Measurements from ENCODE around the gene TPK1.
"Not testable (repeated sequence)": the region's sequence is repeated elsewhere in the genome, so short reads cannot be mapped to it uniquely, and the experiment has no call there.

TPK1 gene

DNA sequence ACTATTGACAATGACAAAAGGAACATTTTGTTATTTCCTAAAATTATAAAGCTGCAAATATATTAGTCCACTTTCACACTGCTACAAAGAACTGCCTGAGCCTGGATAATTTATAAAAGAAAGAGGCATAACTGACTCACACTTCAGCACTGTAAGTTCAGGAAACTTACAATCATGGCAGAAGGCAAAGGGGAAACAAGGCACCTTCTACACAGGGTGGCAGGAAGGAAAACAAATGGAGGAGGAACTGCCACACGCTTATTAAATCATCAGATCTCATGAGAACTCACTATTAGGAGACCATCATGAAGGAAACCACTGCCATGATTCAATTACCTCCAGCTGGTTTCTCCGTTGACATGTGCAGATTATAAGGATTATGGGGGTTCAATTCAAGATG is 203.1 kb downstream of the TPK1 start:
- no peak for DNase-seq (ENCODE audit: low read depth in 2 of 2)

DNA sequence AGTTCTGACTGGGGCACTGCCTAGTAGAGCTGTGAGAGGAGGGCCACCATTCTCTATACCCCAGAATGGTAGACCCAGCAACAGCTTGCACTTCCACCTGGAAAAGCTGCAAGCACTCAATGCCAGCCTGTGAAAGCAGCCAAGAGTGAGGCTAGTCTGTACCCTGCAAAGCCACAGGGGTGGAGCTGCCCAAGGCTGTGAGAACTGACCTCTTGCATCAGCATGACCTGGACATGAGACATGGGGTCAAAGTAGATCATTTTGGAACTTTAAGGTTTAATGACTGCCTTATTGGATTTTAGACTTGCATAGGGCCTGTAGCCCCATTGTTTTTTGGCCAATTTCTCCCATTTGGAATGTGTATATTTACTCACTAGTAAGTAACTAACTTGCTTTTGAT is 206.3 kb downstream of the TPK1 start:
- DNase-seq (ENCODE audit: low read depth in 2 of 2) = no peak

DNA sequence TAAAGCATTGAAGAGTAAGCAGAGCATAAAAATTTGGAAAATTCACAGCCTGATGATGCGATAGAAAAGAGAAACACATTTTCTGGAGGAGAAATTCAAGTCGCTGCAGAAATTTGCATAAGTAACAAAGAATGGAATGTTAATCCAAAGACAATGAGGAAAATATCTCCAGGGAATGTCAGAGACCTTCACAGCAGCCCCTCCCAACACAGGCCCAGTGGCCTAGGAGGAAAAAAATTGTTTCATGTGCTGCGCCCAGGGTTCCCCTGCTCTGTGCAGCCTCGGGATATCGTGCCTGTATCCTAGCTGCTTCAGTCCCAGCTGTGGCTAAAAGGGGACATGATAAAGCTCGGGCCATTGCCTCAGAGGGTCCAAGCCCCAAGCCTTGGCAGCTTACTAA is 206.8 kb downstream of the TPK1 start:
- DNase-seq (ENCODE audit: low read depth in 2 of 2) = no peak

DNA sequence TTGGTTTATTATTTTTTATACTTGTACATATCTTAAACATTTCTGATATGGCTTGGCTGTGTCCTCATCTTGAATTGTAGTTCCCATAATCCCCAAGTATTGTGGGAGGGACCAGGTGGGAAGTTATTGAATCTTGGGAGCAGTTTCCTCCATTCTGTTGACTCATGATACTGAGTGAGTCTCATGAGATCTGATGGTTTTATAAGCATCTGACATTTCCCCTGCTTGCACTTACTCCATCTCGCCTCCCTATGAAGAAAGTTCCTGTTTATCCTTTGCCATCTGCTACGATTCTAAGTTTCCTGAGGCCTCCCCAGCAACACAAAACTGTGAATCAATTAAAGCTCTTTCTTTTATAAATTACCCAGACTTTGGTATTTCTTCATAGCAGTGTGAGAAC is 207.7 kb downstream of the TPK1 start:
- DNase-seq (ENCODE audit: low read depth in 2 of 2) = no peak

DNA sequence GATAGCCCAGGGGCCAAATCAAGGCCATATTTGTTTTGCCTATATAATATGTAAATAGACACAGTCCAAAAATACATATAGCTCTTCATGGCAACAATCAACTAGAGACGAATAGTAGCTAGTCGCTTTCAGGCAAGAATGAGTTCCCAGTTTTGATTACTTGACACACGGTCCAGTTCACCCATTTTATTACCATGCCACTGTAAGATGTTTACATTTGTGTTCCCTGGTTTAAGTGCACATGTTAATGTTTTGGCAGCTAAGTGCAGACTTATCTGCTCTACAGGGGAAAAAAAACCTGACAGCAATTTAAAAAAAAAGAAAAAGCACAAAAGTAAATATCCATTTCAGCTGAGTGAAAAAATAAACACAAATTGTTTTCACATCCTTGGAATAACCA is 213.1 kb downstream of the TPK1 start:
- DNase-seq (ENCODE audit: low read depth in 2 of 2) = no peak

DNA sequence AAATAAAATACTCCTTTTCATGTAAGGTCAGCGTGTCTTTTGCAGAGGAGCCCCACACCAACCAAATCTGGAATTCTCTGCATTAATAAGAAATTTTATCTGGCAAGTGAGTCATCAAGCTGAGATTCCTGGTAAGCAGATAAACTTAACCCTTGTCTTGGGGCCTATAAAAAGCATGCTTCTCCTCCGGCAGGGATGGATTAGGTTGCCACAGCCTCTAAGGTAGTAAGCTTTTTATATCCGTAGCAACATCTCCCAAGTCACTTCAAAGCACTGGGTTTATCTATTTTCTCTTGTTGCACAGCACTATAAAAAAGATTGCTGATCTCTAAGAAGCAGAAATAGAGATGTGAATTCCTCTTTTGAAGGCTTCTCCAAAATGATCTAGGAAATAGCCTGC is 229.6 kb downstream of the TPK1 start:
- no peak for DNase-seq (ENCODE audit: low read depth in 2 of 2)

DNA sequence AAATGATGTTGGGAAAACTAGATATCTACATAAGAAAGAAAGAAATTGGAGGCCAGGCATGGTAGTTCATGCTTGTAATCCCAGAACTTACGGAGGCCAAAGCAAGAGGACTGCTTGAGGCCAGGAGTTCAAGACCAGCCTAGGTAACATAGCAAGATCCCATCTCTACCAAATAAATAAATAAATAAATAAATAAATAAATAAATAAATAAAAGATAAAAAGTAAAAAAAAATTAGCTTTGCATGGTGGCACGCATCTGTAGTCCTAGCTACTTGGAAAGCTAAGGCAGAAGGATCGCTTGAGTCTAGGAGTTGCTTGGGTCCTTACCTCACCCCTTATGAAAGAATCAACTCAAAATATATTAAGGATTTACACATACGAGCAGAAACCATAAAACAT is 238.9 kb downstream of the TPK1 start:
- no peak for DNase-seq (ENCODE audit: low read depth in 2 of 2)

DNA sequence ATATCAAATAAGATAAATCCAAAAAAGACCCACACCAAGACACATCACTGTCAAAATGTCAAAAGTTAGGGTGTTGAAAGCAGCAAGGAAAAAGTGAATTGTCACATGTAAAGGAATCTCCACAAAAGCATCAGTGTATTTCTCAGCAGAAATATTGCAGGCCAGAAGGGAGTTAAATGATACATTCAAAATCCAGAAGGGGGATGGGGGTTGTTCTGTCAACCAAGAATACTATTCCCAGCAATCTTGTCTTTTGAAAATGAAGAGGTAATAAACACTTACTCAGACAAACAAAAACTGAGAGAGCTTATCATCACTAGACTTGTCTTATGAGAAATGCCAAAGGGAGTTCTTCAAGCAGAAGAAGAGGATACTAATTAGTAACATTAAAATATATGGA is 241.3 kb downstream of the TPK1 start:
- no peak for DNase-seq (ENCODE audit: low read depth in 2 of 2)

DNA sequence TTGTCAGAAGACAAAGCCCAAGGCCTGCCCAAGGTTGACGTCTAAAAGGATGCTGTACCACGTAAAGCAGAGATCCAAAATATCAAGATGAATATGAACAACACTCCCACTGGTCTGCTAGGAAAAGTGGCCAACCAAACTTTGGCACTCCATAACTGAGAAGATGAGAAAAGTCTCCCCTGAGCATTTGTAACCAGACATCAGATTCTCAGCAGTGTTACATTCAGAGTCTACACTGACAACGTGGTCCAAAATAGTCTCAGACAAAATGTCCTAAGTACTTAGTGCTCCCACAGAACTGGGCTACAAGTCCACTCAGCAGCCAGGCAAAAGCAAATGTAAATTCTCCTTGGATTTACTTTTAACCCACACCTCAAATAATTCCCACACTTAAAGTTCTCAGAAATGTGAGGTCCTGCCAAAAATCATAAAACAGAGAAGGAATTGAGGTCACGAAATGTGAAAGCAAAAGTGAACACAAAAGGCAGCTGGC is 247.2 kb downstream of the TPK1 start:
- DNase-seq (ENCODE audit: low read depth in 2 of 2) = no peak

DNA sequence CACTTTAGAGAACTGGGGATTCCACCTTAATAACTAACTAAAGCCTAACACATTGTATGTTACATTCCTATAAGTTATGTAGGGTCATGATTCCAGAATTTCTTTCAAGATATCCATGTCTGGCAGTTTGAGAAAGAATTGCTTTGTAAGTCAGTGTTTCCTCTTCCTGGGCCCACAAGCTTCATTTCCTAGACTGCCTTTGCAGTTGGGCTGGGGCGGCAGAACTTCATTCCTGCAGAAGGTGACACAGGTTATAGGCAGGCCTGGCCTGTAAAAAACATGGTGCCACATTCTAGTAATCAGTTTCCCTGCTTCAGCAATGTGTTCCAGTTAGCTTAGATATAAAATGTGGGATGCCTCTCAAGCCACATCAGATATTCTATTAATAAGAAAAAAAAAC is 248.2 kb downstream of the TPK1 start:
- DNase-seq (ENCODE audit: low read depth in 2 of 2) = no peak

DNA sequence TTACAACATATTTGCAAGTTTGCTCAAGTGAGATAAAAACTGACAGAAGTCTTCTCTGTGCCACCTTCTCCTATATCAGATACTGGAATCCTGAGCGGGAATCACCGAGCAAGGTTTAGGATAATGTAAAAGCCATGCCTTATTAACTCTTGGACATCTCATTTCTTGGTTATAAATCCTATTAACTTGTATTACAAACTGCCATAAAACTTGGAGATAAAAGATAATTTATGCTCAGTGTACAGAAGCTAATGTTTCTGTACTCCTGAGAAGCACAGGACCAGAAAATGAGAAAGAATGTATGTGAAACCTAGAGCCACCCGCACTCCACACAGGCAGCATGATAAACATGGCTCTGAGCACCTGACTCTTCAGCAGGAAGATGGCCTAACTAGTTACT is 251.1 kb downstream of the TPK1 start:
- no peak for DNase-seq (ENCODE audit: low read depth in 2 of 2)

DNA sequence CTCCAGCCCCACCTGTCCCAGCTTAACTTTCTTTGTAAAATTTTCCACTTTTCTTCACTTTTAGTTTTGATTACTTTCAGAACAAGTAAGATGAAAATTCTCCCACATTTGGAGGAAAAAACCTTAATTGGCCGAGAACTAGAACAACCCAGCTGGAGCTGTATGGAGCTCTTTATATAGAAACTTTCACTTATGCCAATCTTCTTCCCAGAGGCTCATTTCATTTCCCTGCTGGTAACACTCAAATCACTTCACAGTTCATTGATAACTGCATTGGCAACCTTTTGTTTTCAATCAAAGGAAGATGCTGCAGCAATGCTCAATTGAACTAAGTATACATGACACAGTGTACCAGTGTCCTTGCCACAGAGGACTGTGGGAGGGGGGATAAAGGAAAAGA is 256.2 kb downstream of the TPK1 start:
- DNase-seq (ENCODE audit: low read depth in 2 of 2) = no peak

DNA sequence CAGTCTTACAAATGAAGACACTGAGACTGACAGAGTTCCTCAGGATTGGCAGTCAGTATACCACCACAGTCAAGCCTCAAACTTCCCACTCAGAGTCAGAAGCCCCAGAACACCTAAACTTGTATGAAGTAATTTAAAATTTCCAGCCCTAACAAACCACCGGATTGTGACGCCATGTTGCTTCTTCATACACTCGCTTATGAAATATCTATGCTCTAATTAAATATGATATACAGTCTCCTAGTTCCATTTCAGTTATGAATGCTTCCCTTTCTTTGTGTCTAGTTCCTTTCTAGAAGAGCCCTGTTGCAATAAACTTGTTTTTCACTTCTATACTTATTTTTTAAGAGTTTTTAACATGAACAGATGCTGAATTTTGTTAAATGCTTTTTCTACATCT is 260.4 kb downstream of the TPK1 start:
- DNase-seq (ENCODE audit: low read depth in 2 of 2) = no peak

DNA sequence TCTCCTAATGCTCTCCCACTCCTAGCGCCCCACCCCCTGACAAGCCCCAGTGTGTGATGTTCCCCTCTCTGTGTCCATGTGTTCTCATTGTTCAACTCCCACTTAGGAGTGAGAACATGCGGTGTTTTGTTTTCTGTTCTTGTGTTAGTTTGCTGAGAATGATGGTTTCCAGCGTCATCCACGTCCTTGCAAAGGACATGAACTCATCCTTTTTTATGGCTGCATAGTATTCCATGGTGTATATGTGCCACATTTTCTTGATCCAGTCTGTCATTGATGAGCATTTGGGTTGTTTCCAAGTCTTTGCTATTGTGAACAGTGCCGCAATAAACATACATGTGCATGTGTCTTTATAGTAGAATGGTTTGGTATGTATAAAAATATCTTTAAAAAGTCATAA is 261.1 kb downstream of the TPK1 start:
- DNase-seq (ENCODE audit: low read depth in 2 of 2) = not testable (repeated sequence)

DNA sequence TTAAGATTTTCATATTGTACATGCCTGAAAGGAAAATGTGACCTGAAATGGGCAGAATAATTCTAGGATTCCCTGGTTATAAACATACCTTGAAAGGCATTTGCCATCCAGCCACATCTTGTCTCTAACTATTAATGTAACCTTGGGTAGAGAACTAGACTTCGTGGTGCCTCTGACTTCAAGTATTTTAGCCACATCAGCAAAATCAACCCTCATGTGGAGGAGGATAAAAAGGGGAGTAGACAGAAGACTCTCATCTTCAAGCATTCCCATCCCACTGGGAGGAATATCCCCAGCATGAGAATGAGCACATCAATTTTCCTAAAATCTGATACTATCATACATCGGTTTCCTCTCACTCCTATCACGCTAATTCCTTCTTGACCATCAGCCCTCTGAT is 267.6 kb downstream of the TPK1 start:
- no peak for DNase-seq (ENCODE audit: low read depth in 2 of 2)

DNA sequence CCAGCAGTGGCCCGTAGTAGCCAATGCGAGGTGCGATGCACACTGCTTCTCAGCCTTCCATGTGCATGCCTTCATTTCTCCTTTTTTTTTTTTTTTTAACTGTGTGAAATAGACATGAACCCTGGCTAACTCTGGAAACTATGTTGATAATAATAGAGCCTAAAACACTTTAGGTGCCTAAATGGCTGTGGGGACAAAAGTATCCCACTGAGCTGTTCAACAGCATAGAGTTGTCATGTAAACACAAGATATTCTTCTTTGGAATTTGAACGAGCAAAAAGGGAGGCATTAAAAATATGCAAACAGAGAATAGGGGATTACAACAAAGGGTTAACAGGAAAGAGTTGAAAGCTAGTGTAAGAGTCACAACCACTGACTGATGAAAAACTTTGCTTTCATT is 270.3 kb downstream of the TPK1 start:
- DNase-seq (ENCODE audit: low read depth in 2 of 2) = no peak

DNA sequence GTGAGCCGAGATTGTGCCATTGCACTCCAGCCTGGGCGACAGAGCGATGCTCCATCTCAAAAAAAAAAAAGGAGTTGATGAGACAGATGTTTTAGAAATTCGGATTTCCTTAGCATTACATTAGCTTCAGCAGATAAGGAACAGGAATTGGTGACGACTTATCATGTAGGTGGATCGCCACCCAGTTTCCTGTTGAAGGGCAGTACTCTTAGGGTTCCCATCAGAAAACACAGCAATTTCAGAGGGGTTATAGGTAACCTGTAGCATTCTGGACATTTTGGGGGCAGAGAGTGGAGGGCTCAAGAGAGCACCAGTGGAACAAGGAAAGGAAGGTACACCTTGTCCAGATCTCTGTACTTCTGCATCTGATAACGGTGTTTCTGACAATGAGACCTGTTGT is 286.0 kb downstream of the TPK1 start:
- DNase-seq (ENCODE audit: low read depth in 2 of 2) = no peak

DNA sequence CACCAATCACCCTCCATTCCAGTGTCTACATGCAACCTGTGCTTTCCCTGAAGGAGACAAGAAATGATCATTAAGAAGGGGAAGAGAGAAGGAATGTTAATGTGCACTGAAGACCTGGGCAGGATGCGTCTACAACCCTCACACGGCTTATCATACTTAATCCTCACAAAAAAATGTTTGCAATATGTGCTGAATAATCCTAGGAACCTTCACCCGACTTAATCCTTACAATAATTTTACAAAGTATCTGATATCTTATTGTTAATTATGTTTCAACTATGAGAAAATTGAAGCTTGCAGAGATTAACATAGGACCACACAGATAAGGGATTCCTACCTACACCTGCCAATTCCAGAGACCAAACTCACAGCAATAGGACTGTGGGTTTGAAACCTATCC is 287.3 kb downstream of the TPK1 start:
- no peak for DNase-seq (ENCODE audit: low read depth in 2 of 2)

DNA sequence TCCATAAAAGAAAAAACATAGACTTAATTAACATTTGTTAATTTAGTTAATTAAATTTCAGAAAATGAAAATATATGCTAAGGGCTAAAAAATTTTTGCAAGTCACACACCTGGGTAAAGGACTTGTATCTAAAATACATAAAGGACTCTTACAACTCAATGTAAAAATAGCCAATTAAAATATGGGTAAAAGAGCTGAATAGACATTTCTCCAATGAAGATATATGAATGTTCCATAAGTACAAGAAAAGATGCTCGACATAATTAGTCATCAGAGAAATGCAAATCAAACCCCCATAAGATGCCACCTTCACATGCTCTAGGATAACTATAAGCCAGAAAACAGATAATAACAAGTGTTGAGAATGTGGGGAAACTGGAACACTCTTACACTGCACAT is 288.0 kb downstream of the TPK1 start:
- no peak for DNase-seq (ENCODE audit: low read depth in 2 of 2)

DNA sequence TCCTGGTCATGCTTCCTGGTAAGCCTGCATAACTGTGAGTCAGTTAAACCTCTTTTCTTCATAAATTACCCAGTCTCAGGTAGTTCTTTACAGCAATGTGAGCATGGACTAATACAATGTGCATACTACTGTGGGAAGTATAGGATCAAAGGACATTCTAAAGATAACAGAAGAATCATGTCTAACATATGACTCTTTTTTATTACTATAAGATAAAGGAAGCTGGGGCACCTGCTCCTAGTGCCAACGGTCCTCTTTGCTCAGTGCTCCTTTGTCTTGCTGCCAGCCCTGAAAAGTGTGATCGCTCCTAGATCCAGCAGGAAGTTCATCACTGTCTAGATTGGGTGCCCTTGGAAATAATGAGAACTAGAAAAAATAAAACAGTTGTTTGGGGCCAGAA is 289.1 kb downstream of the TPK1 start:
- no peak for DNase-seq (ENCODE audit: low read depth in 2 of 2)

DNA sequence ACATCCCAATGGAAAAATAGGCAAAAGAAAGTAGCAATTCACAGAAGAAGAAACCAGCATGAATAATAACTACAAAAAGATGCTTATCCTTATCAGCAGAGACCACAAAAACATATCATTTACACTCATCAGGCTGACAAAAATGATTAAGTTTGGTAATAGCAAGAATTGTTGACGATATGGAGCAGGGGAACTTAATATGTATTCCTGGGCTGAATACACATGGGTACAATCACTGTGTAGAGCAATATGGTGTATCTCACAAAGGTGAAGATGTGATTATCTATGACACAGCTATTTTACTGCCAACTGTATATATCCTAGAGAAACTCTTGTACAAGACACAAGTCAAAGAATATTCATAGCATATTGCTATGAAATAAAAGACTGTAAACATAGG is 290.5 kb downstream of the TPK1 start:
- no peak for DNase-seq (ENCODE audit: low read depth in 2 of 2)

DNA sequence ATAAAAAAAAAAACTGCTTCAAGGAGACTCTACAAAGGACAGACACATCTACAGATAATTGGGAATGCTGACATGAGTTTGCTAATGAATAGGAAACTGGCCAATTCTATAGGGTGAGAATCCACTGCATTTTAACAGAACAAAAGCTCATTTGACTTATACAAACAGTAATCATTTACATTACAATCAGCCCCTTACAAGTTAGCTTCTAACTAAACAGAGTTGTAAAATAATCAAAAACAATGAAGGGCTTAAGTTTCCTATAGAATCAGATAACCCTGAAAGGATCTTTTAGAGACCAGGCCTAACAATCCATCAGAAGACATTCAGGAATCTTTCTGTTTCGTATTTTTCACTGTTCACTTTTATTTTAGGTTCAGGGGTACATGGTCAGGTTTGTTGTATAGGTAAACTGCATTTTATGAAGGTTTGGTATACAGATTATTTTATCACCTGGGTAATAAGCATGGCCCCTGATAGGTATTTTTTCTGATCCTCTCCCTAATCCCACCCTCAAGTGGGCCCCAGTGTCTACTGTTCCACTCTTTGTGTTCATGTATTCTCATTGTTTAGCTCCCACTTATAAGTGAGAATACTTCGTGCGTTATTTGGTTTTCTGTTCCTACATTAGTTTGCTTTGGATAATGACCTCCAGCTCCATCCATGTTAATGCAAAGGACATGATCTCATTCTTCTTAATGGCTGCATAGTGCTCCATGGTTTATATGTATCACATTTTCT is 301.0 kb downstream of the TPK1 start:
- no peak for DNase-seq (ENCODE audit: low read depth in 2 of 2)

DNA sequence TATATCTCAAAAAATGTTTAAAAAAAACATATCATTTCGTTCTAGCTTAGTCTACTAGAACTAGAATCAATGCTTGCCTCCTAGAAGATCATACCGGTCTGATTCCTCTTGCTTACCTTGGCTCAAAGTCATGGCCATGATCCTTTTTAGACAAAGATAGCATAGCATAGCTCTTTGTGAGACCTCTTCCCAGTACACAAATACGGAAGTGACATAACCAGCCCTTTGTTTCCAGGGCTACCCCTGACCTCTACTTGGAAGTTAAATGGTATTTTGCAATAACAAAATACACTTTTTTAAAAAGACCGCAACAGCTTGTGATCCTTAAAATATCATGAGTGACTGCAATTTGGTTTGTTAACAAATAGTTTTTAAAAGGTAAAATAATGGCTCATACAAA is 301.7 kb downstream of the TPK1 start:
- DNase-seq (ENCODE audit: low read depth in 2 of 2) = no peak

DNA sequence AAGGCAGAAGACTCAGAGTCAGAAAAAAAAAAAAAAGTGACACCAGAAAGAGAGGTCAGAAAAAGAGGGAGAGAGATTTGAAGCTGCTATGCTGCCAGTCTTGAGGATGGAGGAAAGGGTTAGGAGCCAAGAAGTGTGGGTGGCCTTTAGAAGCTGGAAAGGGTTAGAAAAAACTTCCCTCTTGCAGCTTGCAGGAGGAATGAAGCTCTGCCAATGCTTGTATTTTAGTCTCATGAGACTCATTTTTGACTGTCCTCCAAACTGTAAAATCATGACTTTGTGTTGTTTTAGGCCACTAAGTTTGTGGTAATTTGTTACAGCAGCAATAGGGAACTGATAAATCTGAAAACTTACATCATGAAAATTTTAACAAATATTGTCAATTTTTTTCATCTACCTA is 304.7 kb downstream of the TPK1 start:
- DNase-seq (ENCODE audit: low read depth in 2 of 2) = no peak

Data from stimulated activated CD8-positive, alpha-beta memory T cell treated with anti-CD3 and anti-CD28 coated beads, Interleukin-15, amount 100 ng/mL, for 48 hours (primary cell).